Measurements from ENCODE around the gene DLD.
"Not testable (repeated sequence)": the region's sequence is repeated elsewhere in the genome, so short reads cannot be mapped to it uniquely, and the experiment has no call there.

Gene DLD

DNA sequence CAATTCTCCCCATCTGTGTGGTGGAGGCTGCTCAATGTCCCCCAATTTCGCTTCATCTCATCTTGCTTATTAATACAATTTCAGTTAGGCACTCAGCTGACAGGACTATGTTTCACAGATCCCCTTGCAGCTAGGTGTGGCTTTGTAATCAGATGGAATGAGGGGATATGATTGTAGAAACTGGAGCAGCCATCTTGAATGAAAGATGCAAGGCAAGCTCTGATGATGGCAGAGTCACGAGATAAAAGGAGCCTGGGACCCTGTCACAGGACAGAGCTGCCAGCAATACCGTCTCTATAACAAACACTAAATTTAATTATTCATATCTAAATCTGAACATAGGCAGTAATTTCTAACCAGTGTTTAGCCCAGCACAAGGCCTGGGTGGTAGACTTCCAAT, 991 bp upstream of the DLD start:
- H3K36me3 ChIP-seq (ENCODE audit: control insufficient read depth, insufficient read depth, low read length): no peaks in the 10 kb centered on the region
- no peak overlapping the region for H3K27ac ChIP-seq (ENCODE audit: insufficient read depth, low read length, poor library complexity, severe bottlenecking)
- no peaks in the 10 kb centered on the region for H3K27me3 ChIP-seq (replicated peaks; ENCODE audit: control insufficient read depth, insufficient read depth, low read length, poor library complexity, severe bottlenecking)
- no peak for DNase-seq
- peaks cover 14% of the 10 kb centered on the region for H3K4me1 ChIP-seq (ENCODE audit: control insufficient read depth, insufficient read depth, low read length, poor library complexity, severe bottlenecking)
- no peaks in the 10 kb centered on the region for H3K9me3 ChIP-seq (ENCODE audit: control insufficient read depth, low read length)
- H3K4me3 ChIP-seq (ENCODE audit: insufficient read depth, low read depth, low read length, poor library complexity, severe bottlenecking): peak overlapping the region; percentile 77

DNA sequence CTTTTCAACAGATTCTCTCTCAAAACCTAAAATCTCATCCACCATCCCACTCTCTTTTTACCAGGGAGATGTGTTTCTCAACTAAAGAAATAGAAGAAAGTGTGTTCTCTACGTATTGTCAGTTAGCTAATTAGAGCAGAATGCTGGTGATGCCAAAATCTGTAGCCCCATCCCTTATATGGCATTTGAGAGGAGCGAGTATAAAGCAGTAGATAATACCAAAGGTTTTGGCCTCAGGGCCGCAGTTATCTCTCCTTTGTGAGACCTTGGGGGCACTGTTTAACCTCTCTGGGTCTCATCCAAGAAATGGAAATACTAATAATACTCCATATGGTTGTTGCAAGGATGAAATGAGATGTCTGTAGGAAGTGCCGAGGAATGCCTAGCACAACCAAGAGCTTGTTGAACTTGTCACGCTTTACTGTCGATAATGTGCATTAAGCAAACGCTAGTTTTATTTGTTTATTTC, 456 bp upstream of the DLD start:
- peaks cover 14% of the 10 kb centered on the region for H3K4me1 ChIP-seq (ENCODE audit: control insufficient read depth, insufficient read depth, low read length, poor library complexity, severe bottlenecking)
- H3K4me3 ChIP-seq (ENCODE audit: insufficient read depth, low read depth, low read length, poor library complexity, severe bottlenecking): peak overlapping the region; percentile 77
- no peak for DNase-seq
- peaks cover 2% of the 10 kb centered on the region for H3K36me3 ChIP-seq (ENCODE audit: control insufficient read depth, insufficient read depth, low read length)
- H3K27me3 ChIP-seq (replicated peaks; ENCODE audit: control insufficient read depth, insufficient read depth, low read length, poor library complexity, severe bottlenecking): no peaks in the 10 kb centered on the region
- peak overlapping the region; percentile 93 for H3K27ac ChIP-seq (ENCODE audit: insufficient read depth, low read length, poor library complexity, severe bottlenecking)
- no peaks in the 10 kb centered on the region for H3K9me3 ChIP-seq (ENCODE audit: control insufficient read depth, low read length)

DNA sequence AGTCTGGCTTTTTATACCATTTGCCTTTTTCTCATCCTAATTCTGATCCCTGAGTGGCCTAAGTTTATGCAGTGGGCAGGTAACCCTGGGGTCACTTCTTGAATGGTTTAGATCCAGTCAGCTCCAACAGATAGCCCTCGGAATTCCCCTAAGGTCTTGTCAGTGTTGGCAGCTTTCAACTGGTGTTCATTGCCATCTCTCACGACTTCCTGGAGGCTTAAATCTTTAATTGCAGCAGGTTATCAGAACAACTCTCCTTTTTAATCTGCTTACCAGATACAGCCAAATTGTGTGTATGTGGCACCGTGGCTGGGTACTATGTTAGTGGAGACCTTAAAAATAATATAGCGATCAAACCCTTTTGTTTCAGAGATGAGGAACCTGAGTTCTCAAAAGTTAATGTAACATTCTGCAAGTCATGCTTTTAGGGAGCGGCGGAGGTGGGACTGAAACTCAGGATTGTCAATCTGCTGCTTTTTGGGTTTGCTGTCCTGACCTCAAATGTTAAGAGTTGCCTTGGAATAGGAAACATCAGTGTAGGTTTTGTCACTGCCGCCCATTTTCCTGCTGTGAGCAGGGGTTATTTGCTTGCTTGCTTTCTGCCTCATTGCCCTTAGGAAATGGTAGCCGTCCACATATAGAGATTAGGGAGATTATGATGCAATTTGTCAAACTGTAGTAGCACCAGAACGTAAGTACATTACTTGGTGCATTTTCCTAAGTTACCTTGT, 818 bp downstream of the DLD start:
- no peaks in the 10 kb centered on the region for H3K27me3 ChIP-seq (replicated peaks; ENCODE audit: control insufficient read depth, insufficient read depth, low read length, poor library complexity, severe bottlenecking)
- peaks cover 11% of the 10 kb centered on the region for H3K36me3 ChIP-seq (ENCODE audit: control insufficient read depth, insufficient read depth, low read length)
- peak in 2 of 3 donors; percentile 4 to 34 for DNase-seq
- H3K9me3 ChIP-seq (ENCODE audit: control insufficient read depth, low read length): no peaks in the 10 kb centered on the region
- peak overlapping the region; percentile 93 for H3K27ac ChIP-seq (ENCODE audit: insufficient read depth, low read length, poor library complexity, severe bottlenecking)
- peaks cover 14% of the 10 kb centered on the region for H3K4me1 ChIP-seq (ENCODE audit: control insufficient read depth, insufficient read depth, low read length, poor library complexity, severe bottlenecking)
- peak overlapping the region; percentile 77 for H3K4me3 ChIP-seq (ENCODE audit: insufficient read depth, low read depth, low read length, poor library complexity, severe bottlenecking)

DNA sequence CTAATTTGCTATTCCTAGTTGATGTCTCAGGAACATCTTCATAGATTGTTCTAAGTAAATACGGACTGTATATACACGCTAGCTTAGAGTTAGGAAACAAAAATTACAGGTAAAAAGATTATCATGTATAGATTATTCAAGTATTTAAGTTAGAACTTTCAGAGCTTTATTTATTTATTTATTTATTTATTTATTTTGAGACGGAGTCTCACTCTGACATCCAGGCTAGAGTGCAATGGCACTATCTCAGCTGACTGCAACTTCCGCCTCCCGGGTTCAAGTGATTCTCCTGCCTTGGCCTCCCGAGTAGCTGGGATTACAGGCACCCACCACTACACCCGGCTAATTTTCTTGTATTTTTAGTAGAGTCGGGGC, 1.4 kb downstream of the DLD start:
- not testable (repeated sequence) for DNase-seq; H3K27me3 ChIP-seq (replicated peaks; ENCODE audit: control insufficient read depth, insufficient read depth, low read length, poor library complexity, severe bottlenecking); H3K9me3 ChIP-seq (ENCODE audit: control insufficient read depth, low read length)
- Histone ChIP-seq H3K4me1 (ENCODE audit: control insufficient read depth, insufficient read depth, low read length, poor library complexity, severe bottlenecking) (peaks cover 14% of the 10 kb centered on the region), H3K27ac (ENCODE audit: insufficient read depth, low read length, poor library complexity, severe bottlenecking) (peak overlapping the region; percentile 93), H3K36me3 (ENCODE audit: control insufficient read depth, insufficient read depth, low read length) (peaks cover 11% of the 10 kb centered on the region), H3K4me3 (ENCODE audit: insufficient read depth, low read depth, low read length, poor library complexity, severe bottlenecking) (peak overlapping the region; percentile 77)

DNA sequence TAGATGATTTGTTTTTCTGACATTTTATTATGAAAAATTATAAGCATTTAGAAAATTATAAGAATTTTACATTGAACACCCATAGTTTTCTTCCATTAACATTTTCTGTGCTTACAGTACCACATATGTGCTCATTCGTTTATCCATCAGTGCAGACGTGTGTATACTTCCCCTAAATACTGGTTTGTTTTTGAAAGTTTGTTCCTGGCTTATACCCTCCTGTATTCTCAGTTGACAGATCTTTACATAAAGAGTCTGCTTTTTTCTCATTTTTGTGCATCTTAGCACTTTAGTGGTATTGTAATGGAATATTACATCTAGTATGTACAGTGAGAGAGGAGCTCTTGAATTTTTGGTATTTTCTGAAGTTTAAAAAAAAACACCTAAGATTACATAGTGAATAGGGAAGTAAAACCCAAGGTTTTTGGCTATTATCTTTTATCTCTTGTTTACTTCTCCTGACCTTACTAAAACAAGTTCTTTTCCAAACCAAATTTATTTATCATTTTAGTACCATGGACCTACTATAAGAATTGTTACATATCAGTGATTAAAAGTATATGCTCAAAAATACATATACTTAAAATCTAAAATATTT, 8.1 kb downstream of the DLD start:
- Histone ChIP-seq H3K4me3 (ENCODE audit: insufficient read depth, low read depth, low read length, poor library complexity, severe bottlenecking) (no peak overlapping the region), H3K9me3 (ENCODE audit: control insufficient read depth, low read length) (no peaks in the 10 kb centered on the region), H3K27ac (ENCODE audit: insufficient read depth, low read length, poor library complexity, severe bottlenecking) (no peak overlapping the region), H3K4me1 (ENCODE audit: control insufficient read depth, insufficient read depth, low read length, poor library complexity, severe bottlenecking) (no peaks in the 10 kb centered on the region), H3K36me3 (ENCODE audit: control insufficient read depth, insufficient read depth, low read length) (peaks cover 35% of the 10 kb centered on the region), H3K27me3 (replicated peaks; ENCODE audit: control insufficient read depth, insufficient read depth, low read length, poor library complexity, severe bottlenecking) (no peaks in the 10 kb centered on the region)
- no peak for DNase-seq

DNA sequence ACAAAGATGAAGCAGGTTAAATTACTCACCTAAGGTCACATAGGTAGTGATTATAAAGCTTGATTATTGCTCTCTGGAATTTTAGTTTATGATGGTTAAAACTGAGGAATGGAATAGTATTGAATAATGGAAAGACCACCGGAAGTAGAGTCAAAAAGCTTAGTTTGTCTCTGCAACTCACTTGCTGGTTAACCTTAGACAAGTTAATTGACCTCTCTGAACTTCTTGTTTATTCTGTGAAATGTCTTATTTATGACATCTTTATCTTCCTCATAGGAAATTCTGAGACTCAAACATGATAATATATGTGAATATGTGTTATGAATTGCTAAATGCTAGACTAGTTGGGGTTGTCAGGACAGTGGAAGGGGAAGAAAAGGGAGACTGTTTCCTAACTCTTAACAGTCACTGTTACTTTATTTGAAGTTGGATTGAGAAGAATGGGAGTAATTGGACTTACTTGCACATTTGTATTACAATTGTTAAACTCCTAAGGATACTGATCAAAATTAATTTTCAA, 9.6 kb downstream of the DLD start:
- H3K27me3 ChIP-seq (replicated peaks; ENCODE audit: control insufficient read depth, insufficient read depth, low read length, poor library complexity, severe bottlenecking): no peaks in the 10 kb centered on the region
- no peak overlapping the region for H3K4me3 ChIP-seq (ENCODE audit: insufficient read depth, low read depth, low read length, poor library complexity, severe bottlenecking)
- H3K9me3 ChIP-seq (ENCODE audit: control insufficient read depth, low read length): no peaks in the 10 kb centered on the region
- H3K27ac ChIP-seq (ENCODE audit: insufficient read depth, low read length, poor library complexity, severe bottlenecking): no peak overlapping the region
- DNase-seq: no peak
- no peaks in the 10 kb centered on the region for H3K4me1 ChIP-seq (ENCODE audit: control insufficient read depth, insufficient read depth, low read length, poor library complexity, severe bottlenecking)
- H3K36me3 ChIP-seq (ENCODE audit: control insufficient read depth, insufficient read depth, low read length): peaks cover 46% of the 10 kb centered on the region

DNA sequence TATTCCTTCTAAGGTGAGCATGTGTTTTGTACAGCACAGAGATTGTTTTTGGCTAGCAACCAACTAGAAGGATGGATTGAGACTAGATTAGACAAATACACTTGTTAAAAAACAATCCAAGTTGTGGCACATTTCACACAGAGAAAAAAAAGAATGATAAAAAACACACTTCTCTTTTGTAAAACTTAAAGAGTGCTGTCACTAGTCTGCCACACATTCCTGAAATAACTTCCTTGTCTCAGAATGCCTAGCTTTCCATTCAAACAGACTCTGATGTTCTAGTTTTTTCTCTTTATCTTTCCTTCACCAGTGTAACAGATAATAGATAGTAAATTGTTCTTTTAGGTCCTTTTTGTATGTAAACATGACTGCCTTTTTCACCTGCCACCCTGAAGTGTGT, 11.4 kb downstream of the DLD start:
- Histone ChIP-seq H3K27ac (ENCODE audit: insufficient read depth, low read length, poor library complexity, severe bottlenecking) (no peak overlapping the region), H3K4me3 (ENCODE audit: insufficient read depth, low read depth, low read length, poor library complexity, severe bottlenecking) (no peak overlapping the region), H3K27me3 (replicated peaks; ENCODE audit: control insufficient read depth, insufficient read depth, low read length, poor library complexity, severe bottlenecking) (no peaks in the 10 kb centered on the region), H3K36me3 (ENCODE audit: control insufficient read depth, insufficient read depth, low read length) (peaks cover 54% of the 10 kb centered on the region), H3K9me3 (ENCODE audit: control insufficient read depth, low read length) (no peaks in the 10 kb centered on the region), H3K4me1 (ENCODE audit: control insufficient read depth, insufficient read depth, low read length, poor library complexity, severe bottlenecking) (no peaks in the 10 kb centered on the region)
- no peak for DNase-seq

DNA sequence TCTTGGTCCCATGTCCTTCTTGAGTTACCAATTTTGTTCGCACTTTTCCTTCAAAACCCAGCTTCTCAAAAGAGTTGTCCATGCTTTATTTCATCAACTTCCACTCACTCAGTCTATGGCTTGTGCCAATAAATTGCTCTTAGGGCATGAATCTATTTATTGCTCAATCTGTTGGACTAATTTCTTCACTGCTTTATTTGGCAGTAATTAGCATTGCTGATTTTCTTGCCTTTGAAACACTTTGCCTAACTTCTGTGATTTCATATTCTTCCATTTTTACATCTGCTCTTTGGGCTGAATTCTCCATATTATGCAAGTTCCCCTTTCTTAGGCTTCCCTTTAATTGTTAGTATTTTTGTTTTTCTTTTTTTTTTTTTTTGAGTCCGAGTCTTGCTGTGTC, 16.8 kb downstream of the DLD start:
- Histone ChIP-seq H3K4me3 (ENCODE audit: insufficient read depth, low read depth, low read length, poor library complexity, severe bottlenecking) (no peak overlapping the region), H3K27me3 (replicated peaks; ENCODE audit: control insufficient read depth, insufficient read depth, low read length, poor library complexity, severe bottlenecking) (no peaks in the 10 kb centered on the region), H3K4me1 (ENCODE audit: control insufficient read depth, insufficient read depth, low read length, poor library complexity, severe bottlenecking) (no peaks in the 10 kb centered on the region), H3K27ac (ENCODE audit: insufficient read depth, low read length, poor library complexity, severe bottlenecking) (no peak overlapping the region), H3K9me3 (ENCODE audit: control insufficient read depth, low read length) (no peaks in the 10 kb centered on the region), H3K36me3 (ENCODE audit: control insufficient read depth, insufficient read depth, low read length) (peaks cover 65% of the 10 kb centered on the region)
- DNase-seq: no peak

DNA sequence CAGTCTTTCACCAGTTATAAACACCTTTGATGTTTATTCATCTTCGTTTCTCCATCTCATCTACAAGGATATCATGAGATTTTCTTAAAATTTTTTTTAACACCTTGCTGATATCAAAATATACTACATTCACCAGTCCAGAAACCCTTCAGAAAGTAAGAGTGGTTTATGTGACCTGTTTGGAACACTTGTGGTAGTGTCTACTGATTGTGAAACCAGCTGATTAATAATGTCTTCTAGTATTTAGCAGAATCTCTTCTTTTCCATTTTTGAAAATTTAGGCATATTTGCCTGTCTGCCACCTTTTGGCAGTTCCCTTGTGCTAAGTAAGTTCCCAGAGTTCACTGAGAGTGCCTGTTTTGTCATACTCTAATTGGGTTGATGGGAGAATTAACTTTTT, 18.5 kb downstream of the DLD start:
- DNase-seq: no peak
- Histone ChIP-seq H3K4me1 (ENCODE audit: control insufficient read depth, insufficient read depth, low read length, poor library complexity, severe bottlenecking) (no peaks in the 10 kb centered on the region), H3K9me3 (ENCODE audit: control insufficient read depth, low read length) (no peaks in the 10 kb centered on the region), H3K27ac (ENCODE audit: insufficient read depth, low read length, poor library complexity, severe bottlenecking) (no peak overlapping the region), H3K27me3 (replicated peaks; ENCODE audit: control insufficient read depth, insufficient read depth, low read length, poor library complexity, severe bottlenecking) (no peaks in the 10 kb centered on the region), H3K36me3 (ENCODE audit: control insufficient read depth, insufficient read depth, low read length) (peaks cover 67% of the 10 kb centered on the region), H3K4me3 (ENCODE audit: insufficient read depth, low read depth, low read length, poor library complexity, severe bottlenecking) (no peak overlapping the region)

DNA sequence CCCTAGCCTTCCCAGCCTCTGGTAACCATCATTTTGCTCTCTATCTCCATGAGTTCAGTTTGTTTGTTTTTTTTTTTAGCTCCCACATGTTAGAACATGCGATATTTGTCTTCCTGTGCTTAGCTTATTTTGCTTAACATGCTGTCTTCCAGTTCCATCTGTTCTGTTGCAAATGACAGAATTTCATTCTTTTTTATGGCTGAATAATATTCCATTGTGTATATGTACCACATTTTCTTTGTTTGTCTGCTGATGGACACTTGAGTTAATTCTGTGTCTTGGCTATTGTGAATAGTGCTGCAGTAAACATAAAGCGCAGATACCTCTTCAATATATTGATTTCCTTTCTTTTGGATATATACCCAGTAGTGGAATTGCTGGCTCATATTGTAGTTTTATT, 21.0 kb downstream of the DLD start:
- Histone ChIP-seq H3K9me3 (ENCODE audit: control insufficient read depth, low read length) (no peaks in the 10 kb centered on the region), H3K4me1 (ENCODE audit: control insufficient read depth, insufficient read depth, low read length, poor library complexity, severe bottlenecking) (no peaks in the 10 kb centered on the region), H3K27ac (ENCODE audit: insufficient read depth, low read length, poor library complexity, severe bottlenecking) (no peak overlapping the region), H3K27me3 (replicated peaks; ENCODE audit: control insufficient read depth, insufficient read depth, low read length, poor library complexity, severe bottlenecking) (no peaks in the 10 kb centered on the region), H3K4me3 (ENCODE audit: insufficient read depth, low read depth, low read length, poor library complexity, severe bottlenecking) (no peak overlapping the region), H3K36me3 (ENCODE audit: control insufficient read depth, insufficient read depth, low read length) (peaks cover 57% of the 10 kb centered on the region)
- DNase-seq: no peak
